KMS-11 (cell line): ENCODE measurements around the gene CHST2.

ENCODE experiments used
- H2AFZ ChIP-seq: fragments of 200-600 bp; sonication (generic); 2 replicates; pipeline ENCODE4 v1.6.1; 2016; ENCODE audit warnings: antibody characterized with exemption, mixed run types, low read depth
- H3K27ac ChIP-seq: fragments of 200-600 bp; sonication (generic); 2 replicates; pipeline ENCODE4 v1.6.1; 2016; ENCODE audit warnings: mild to moderate bottlenecking, mixed run types
- H3K27me3 ChIP-seq: fragments of 200-600 bp; sonication (generic); 2 replicates; pipeline ENCODE4 v1.6.1; 2017; ENCODE audit warnings: mild to moderate bottlenecking, low read depth, mixed run types, moderate library complexity; ENCODE audit not compliant: insufficient read depth
- H3K36me3 ChIP-seq: fragments of 200-600 bp; sonication (generic); 2 replicates; pipeline ENCODE4 v1.6.1; 2017; ENCODE audit warnings: mild to moderate bottlenecking, mixed run types; ENCODE audit not compliant: insufficient read depth
- H3K4me1 ChIP-seq: fragments of 200-600 bp; sonication (generic); 2 replicates; pipeline ENCODE4 v1.6.1; 2016; ENCODE audit warnings: mild to moderate bottlenecking, low read depth, mixed run types; ENCODE audit not compliant: poor library complexity, severe bottlenecking
- H3K4me2 ChIP-seq: fragments of 200-600 bp; sonication (generic); 2 replicates; pipeline ENCODE4 v1.7.0; 2016; ENCODE audit warnings: mild to moderate bottlenecking, mixed run types
- H3K4me3 ChIP-seq: fragments of 200-600 bp; sonication (generic); IDR thresholded peaks from 2 replicates; pipeline ENCODE4 v1.6.1; 2017; ENCODE audit warnings: low read depth, low read length, mixed read lengths; ENCODE audit not compliant: insufficient read depth
- H3K79me2 ChIP-seq: fragments of 200-600 bp; sonication (generic); 2 replicates; pipeline ENCODE4 v1.6.1; 2016; ENCODE audit warnings: low read depth, mixed run types; ENCODE audit not compliant: insufficient read depth
- H3K9ac ChIP-seq: fragments of 200-600 bp; sonication (generic); 2 replicates; pipeline ENCODE4 v1.6.1; 2016; ENCODE audit warnings: mild to moderate bottlenecking, mixed run types
- H4K20me1 ChIP-seq: fragments of 200-600 bp; sonication (generic); 2 replicates; pipeline ENCODE4 v1.6.1; 2016; ENCODE audit warnings: mild to moderate bottlenecking, mixed run types; ENCODE audit not compliant: insufficient read depth
- TF ChIP-seq, protein P1 (sequence below): fragments of 200-600 bp; sonication (generic); conservative IDR thresholded peaks from 2 replicates; pipeline ENCODE4 v1.6.1; 2017; ENCODE audit warnings: low read depth, mild to moderate bottlenecking, antibody characterized with exemption, low read length, moderate library complexity, mixed read lengths

CHST2 gene

GRCh38 chr3:143121241-143122088 lies 1.9 kb downstream of the CHST2 start:
- TF ChIP-seq, protein P1, sequence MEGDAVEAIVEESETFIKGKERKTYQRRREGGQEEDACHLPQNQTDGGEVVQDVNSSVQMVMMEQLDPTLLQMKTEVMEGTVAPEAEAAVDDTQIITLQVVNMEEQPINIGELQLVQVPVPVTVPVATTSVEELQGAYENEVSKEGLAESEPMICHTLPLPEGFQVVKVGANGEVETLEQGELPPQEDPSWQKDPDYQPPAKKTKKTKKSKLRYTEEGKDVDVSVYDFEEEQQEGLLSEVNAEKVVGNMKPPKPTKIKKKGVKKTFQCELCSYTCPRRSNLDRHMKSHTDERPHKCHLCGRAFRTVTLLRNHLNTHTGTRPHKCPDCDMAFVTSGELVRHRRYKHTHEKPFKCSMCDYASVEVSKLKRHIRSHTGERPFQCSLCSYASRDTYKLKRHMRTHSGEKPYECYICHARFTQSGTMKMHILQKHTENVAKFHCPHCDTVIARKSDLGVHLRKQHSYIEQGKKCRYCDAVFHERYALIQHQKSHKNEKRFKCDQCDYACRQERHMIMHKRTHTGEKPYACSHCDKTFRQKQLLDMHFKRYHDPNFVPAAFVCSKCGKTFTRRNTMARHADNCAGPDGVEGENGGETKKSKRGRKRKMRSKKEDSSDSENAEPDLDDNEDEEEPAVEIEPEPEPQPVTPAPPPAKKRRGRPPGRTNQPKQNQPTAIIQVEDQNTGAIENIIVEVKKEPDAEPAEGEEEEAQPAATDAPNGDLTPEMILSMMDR, result no peak
- H3K79me2 ChIP-seq, result no peaks in the 10 kb centered on the region
- H3K9ac ChIP-seq, result no peak overlapping the region
- H3K4me1 ChIP-seq, result peaks cover 6% of the 10 kb centered on the region
- H3K27me3 ChIP-seq, result no peaks in the 10 kb centered on the region
- no peaks in the 10 kb centered on the region for H4K20me1 ChIP-seq
- peak overlapping the region; percentile 69 for H3K4me2 ChIP-seq
- H3K36me3 ChIP-seq, result no peaks in the 10 kb centered on the region
- no peak overlapping the region for H3K4me3 ChIP-seq
- H2AFZ ChIP-seq, result no peak overlapping the region
- no peak overlapping the region for H3K27ac ChIP-seq

DNA sequence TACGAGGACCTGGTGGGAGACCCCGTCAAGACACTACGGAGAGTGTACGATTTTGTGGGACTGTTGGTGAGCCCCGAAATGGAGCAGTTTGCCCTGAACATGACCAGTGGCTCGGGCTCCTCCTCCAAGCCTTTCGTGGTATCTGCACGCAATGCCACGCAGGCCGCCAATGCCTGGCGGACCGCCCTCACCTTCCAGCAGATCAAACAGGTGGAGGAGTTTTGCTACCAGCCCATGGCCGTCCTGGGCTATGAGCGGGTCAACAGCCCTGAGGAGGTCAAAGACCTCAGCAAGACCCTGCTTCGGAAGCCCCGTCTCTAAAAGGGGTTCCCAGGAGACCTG lies 2.5 kb downstream of the CHST2 start:
- H3K4me3 ChIP-seq, result no peak overlapping the region
- H3K27ac ChIP-seq, result no peak overlapping the region
- H2AFZ ChIP-seq, result no peak overlapping the region
- H3K4me2 ChIP-seq, result no peak overlapping the region
- H3K9ac ChIP-seq, result no peak overlapping the region
- peaks cover 6% of the 10 kb centered on the region for H3K4me1 ChIP-seq
- TF ChIP-seq, protein P1, result no peak
- no peaks in the 10 kb centered on the region for H3K27me3 ChIP-seq
- no peaks in the 10 kb centered on the region for H3K36me3 ChIP-seq
- no peaks in the 10 kb centered on the region for H4K20me1 ChIP-seq
- H3K79me2 ChIP-seq, result no peaks in the 10 kb centered on the region

GRCh38 chr3:143122608-143123352 lies 3.2 kb downstream of the CHST2 start:
- H3K27me3 ChIP-seq, result no peaks in the 10 kb centered on the region
- TF ChIP-seq, protein P1, result no peak
- H3K9ac ChIP-seq, result no peak overlapping the region
- H3K4me3 ChIP-seq, result no peak overlapping the region
- H3K36me3 ChIP-seq, result no peaks in the 10 kb centered on the region
- no peak overlapping the region for H3K27ac ChIP-seq
- H2AFZ ChIP-seq, result no peak overlapping the region
- no peaks in the 10 kb centered on the region for H3K79me2 ChIP-seq
- H4K20me1 ChIP-seq, result no peaks in the 10 kb centered on the region
- H3K4me1 ChIP-seq, result peaks cover 6% of the 10 kb centered on the region
- H3K4me2 ChIP-seq, result no peak overlapping the region

DNA sequence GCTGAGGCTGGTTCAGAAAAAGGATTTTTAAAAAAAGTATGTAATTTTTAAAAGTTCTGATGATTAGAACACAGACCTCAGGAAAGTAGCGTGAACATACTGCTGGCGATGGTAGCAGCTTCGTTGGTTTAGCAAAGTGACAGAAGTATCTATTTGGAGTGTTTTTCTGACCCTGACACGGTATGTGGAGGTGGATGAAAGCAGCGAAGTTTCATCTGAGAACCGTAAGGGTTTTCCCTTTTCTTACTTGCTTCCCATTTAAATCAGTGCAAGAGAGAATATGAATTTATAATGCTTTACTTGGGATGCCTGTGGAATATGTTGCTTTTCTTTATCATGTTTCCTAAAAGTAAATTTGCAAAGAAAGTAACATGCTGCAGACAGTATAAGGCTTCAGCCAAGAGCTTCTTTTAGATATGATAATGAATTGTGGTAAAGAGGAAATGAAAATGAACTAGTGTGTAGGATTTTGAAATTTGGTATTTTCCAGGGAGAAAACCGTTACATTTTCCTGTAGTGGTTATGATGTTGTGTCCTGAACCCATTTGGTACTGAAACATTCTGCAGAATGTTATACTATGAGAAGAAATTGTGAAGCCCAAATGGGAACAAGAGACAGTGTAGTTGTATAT lies 3.9 kb downstream of the CHST2 start:
- H4K20me1 ChIP-seq, result no peaks in the 10 kb centered on the region
- no peaks in the 10 kb centered on the region for H3K36me3 ChIP-seq
- no peak overlapping the region for H3K4me3 ChIP-seq
- peaks cover 3% of the 10 kb centered on the region for H3K4me1 ChIP-seq
- H2AFZ ChIP-seq, result no peak overlapping the region
- no peak overlapping the region for H3K9ac ChIP-seq
- no peak overlapping the region for H3K27ac ChIP-seq
- H3K79me2 ChIP-seq, result no peaks in the 10 kb centered on the region
- H3K27me3 ChIP-seq, result no peaks in the 10 kb centered on the region
- no peak overlapping the region for H3K4me2 ChIP-seq
- TF ChIP-seq, protein P1, result no peak
